Activated CD4-positive, CD25-positive, alpha-beta regulatory T cell treated with anti-CD3 and anti-CD28 coated beads, Interleukin-2, amount 50 U/mL, for 16 hours (primary cell): ENCODE results near the gene BST1.

Experiments
- DNase-seq: peaks from one replicate; pipeline ENCODE4 v3.0.0-alpha.2; 2020; ENCODE audit warnings: low read depth, low spot score

Gene BST1

GRCh38 chr4:15779306-15779705, 76.4 kb downstream of the BST1 start:
- DNase-seq = no peak

- DNase-seq = no peak
Observed at GRCh38 chr4:15779809-15780208, 76.9 kb downstream of the BST1 start.

- DNase-seq = no peak
Observed at GRCh38 chr4:15781427-15782095, 78.7 kb downstream of the BST1 start.
